PFSK-1 (cell line): ENCODE data around the gene MESD.

Experiments
- FOXP2 ChIP-seq: optimal IDR thresholded peaks from 2 replicates; pipeline ENCODE3; 2011; ENCODE audit warnings: borderline replicate concordance, control low read depth, inconsistent platforms; ENCODE audit not compliant: insufficient read depth; ENCODE audit errors: extremely low read length, extremely low read depth
- POLR2AphosphoS5 ChIP-seq: IDR thresholded peaks from 2 replicates; pipeline ENCODE4 v1.6.1; 2012; ENCODE audit warnings: low read depth, mild to moderate bottlenecking, control low read depth, low read length, moderate library complexity
- TAF1 ChIP-seq: IDR thresholded peaks from 2 replicates; pipeline ENCODE4 v1.6.1; 2012; ENCODE audit warnings: low read length, control low read depth, borderline replicate concordance; ENCODE audit not compliant: insufficient read depth
- TF ChIP-seq, protein P1 (sequence below), 2 experiments: IDR thresholded peaks; 2 replicates each; pipeline versions ENCODE4 v1.6.1 to v1.8.0; 2011 to 2012; ENCODE audit warnings: low read depth in 2 of 2, low read length in 2 of 2, control low read depth in 1 of 2, inconsistent platforms in 1 of 2, mild to moderate bottlenecking in 1 of 2, moderate library complexity in 1 of 2; ENCODE audit not compliant: insufficient read depth in 1 of 2

GRCh38 chr15:80918196-80918783 lies 71.3 kb downstream of the MESD start:
- TF ChIP-seq, protein P1, sequence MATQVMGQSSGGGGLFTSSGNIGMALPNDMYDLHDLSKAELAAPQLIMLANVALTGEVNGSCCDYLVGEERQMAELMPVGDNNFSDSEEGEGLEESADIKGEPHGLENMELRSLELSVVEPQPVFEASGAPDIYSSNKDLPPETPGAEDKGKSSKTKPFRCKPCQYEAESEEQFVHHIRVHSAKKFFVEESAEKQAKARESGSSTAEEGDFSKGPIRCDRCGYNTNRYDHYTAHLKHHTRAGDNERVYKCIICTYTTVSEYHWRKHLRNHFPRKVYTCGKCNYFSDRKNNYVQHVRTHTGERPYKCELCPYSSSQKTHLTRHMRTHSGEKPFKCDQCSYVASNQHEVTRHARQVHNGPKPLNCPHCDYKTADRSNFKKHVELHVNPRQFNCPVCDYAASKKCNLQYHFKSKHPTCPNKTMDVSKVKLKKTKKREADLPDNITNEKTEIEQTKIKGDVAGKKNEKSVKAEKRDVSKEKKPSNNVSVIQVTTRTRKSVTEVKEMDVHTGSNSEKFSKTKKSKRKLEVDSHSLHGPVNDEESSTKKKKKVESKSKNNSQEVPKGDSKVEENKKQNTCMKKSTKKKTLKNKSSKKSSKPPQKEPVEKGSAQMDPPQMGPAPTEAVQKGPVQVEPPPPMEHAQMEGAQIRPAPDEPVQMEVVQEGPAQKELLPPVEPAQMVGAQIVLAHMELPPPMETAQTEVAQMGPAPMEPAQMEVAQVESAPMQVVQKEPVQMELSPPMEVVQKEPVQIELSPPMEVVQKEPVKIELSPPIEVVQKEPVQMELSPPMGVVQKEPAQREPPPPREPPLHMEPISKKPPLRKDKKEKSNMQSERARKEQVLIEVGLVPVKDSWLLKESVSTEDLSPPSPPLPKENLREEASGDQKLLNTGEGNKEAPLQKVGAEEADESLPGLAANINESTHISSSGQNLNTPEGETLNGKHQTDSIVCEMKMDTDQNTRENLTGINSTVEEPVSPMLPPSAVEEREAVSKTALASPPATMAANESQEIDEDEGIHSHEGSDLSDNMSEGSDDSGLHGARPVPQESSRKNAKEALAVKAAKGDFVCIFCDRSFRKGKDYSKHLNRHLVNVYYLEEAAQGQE (IDR thresholded peaks at IDR 0.05; ENCODE audit: insufficient read depth in 1 of 2, low read depth in 2 of 2, low read length in 2 of 2): no peak
- TF ChIP-seq TAF1 (no peak), POLR2AphosphoS5 (no peak), FOXP2 (no peak)
